HFFc6 (cell line): Measurements from ENCODE around the gene HSPA12A. TPM values are rescaled to one million over a fixed set of nuclear protein-coding genes. Genes with fewer than 3 reads are reported as not detected.

ENCODE experiments used
- DNase-seq: peaks from one replicate; pipeline ENCODE4 v3.0.0-alpha.2; 2018
- H3K27ac Mint-ChIP-seq: 2 replicates; pipeline ENCODE4 v1.8.0; 2020; ENCODE audit warnings: mild to moderate bottlenecking, mixed read lengths
- H3K27me3 Mint-ChIP-seq: 2 replicates; pipeline ENCODE4 v1.8.0; 2021; ENCODE audit warnings: mild to moderate bottlenecking, moderate library complexity, mixed read lengths; ENCODE audit not compliant: insufficient read depth
- H3K36me3 Mint-ChIP-seq: 2 replicates; pipeline ENCODE4 v1.8.0; 2021; ENCODE audit warnings: low read depth, mixed read lengths
- H3K4me1 Mint-ChIP-seq: 2 replicates; pipeline ENCODE4 v1.8.0; 2020; ENCODE audit warnings: low read depth, mixed read lengths
- H3K4me3 Mint-ChIP-seq: 2 replicates; pipeline ENCODE4 v1.8.0; 2020; ENCODE audit warnings: mild to moderate bottlenecking, moderate library complexity, mixed read lengths
- H3K9me3 Mint-ChIP-seq: 2 replicates; pipeline ENCODE4 v1.8.0; 2020; ENCODE audit warnings: mild to moderate bottlenecking, mixed read lengths
- total RNA-seq, 6 experiments: library from RNA; stranded (reverse); fragmentation: NEBNext Ultra II Directional; extraction: Animal tissue kit (Norgen Biotek cat#: 25700); gene quantifications; 2 replicates in 1 of 6; 3 replicates in 5 of 6; pipeline ENCODE4 v1.2.3, GENCODE V29; 2021
- TF ChIP-seq, protein P1 (sequence below): fragments of 200-600 bp; sonication (generic); IDR thresholded peaks from 2 replicates; pipeline ENCODE4 v1.5.0; 2021; ENCODE audit warnings: antibody characterized with exemption, mild to moderate bottlenecking

HSPA12A gene
- total RNA-seq, 6 experiments from 2014 or later = 16.6 to 19.4 (median 17.7) TPM

DNA sequence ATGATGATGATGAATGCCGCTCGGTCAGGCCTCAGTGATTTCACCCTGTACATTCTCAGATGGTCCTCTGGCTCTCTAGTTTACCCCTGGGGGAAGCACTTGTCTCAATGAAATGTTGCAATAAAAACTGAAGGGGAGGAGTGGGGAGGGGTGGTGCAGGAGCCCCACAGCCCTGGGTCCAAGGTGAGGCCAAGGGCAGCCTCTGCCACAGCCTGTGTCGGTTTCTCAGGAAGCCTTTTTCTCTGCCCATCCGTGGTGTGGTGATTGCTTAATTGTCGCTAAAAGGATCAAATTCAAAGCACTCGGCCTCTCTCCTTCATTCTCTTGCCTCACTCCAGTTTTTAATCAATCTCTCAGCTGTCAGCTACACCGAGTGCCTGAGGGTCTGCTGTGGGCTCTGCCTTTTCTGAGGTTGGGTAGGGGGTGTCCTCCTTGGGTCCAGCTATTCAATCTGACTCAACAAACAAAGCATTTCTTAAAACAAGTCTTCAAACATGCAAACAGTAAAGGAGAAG, 39.1 kb upstream of the HSPA12A start:
- Mint-ChIP-seq H3K27ac (no peak overlapping the region), H3K4me1 (peaks cover 30% of the 10 kb centered on the region), H3K4me3 (no peak overlapping the region), H3K9me3 (no peaks in the 10 kb centered on the region), H3K27me3 (peaks cover 1% of the 10 kb centered on the region), H3K36me3 (no peaks in the 10 kb centered on the region)
- TF ChIP-seq, protein P1, sequence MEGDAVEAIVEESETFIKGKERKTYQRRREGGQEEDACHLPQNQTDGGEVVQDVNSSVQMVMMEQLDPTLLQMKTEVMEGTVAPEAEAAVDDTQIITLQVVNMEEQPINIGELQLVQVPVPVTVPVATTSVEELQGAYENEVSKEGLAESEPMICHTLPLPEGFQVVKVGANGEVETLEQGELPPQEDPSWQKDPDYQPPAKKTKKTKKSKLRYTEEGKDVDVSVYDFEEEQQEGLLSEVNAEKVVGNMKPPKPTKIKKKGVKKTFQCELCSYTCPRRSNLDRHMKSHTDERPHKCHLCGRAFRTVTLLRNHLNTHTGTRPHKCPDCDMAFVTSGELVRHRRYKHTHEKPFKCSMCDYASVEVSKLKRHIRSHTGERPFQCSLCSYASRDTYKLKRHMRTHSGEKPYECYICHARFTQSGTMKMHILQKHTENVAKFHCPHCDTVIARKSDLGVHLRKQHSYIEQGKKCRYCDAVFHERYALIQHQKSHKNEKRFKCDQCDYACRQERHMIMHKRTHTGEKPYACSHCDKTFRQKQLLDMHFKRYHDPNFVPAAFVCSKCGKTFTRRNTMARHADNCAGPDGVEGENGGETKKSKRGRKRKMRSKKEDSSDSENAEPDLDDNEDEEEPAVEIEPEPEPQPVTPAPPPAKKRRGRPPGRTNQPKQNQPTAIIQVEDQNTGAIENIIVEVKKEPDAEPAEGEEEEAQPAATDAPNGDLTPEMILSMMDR = no peak
- DNase-seq = no peak

- Mint-ChIP-seq H3K9me3 (no peaks in the 10 kb centered on the region), H3K4me1 (peaks cover 30% of the 10 kb centered on the region), H3K36me3 (no peaks in the 10 kb centered on the region), H3K4me3 (no peak overlapping the region), H3K27me3 (peaks cover 1% of the 10 kb centered on the region), H3K27ac (no peak overlapping the region)
- TF ChIP-seq, protein P1 = no peak
- peak; percentile 16 for DNase-seq
Observed at GRCh38 chr10:116780691-116781205, 38.4 kb upstream of the HSPA12A start.

DNA sequence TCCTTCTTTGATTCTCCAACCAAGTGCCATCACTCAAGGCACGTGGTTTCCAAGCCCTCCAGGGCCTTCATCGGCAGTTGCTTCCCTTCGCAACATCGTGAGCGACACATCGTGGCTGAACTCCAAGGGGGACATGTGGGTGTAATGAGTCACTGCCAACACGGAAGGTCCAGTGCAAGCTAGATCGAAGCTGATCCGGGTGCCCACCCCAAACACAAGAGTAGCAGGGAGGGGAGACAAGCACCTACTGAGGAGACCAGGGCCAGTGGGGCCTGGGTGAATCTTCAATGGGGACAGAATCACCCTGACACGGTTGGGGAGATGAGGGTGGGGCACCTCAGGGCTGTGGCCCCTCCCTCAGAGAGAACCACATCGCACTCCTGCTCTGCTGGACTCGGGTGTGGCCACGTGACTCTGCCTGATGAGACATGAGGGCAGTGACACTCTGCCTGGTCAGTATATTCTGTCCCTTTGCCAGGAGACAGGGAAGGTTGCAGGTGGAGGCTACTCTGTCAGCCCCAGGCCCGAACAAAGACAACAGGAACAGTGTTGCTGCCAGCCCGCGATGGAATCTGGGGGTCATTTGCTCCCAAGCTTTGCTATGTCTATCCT, 36.8 kb upstream of the HSPA12A start:
- no peak overlapping the region for H3K27ac Mint-ChIP-seq
- peaks cover 30% of the 10 kb centered on the region for H3K4me1 Mint-ChIP-seq
- H3K4me3 Mint-ChIP-seq = no peak overlapping the region
- peaks cover 1% of the 10 kb centered on the region for H3K27me3 Mint-ChIP-seq
- TF ChIP-seq, protein P1 = no peak
- peak; percentile 38 for DNase-seq
- H3K9me3 Mint-ChIP-seq = no peaks in the 10 kb centered on the region
- H3K36me3 Mint-ChIP-seq = no peaks in the 10 kb centered on the region

DNA sequence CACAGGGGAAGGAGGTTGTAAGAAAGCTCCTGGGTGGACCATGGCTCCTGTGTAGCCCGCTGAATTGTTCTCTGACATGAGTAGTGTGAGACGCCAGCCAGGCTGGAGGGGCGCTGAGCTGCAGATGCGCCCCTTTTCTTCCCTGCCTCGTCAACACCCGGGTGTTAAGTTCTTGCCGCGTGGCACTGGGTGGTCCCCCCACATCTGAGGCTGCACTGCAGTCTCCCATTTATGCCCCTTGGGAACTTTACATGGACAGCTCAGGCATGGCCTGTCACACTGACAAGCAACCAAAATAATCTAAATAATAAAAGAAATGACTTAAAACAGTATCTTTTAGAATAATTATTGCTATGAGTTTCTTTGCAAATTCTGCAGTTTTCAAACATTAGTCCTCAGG, 34.6 kb upstream of the HSPA12A start:
- Mint-ChIP-seq H3K4me3 (no peak overlapping the region), H3K27ac (no peak overlapping the region), H3K4me1 (peaks cover 23% of the 10 kb centered on the region)

DNA sequence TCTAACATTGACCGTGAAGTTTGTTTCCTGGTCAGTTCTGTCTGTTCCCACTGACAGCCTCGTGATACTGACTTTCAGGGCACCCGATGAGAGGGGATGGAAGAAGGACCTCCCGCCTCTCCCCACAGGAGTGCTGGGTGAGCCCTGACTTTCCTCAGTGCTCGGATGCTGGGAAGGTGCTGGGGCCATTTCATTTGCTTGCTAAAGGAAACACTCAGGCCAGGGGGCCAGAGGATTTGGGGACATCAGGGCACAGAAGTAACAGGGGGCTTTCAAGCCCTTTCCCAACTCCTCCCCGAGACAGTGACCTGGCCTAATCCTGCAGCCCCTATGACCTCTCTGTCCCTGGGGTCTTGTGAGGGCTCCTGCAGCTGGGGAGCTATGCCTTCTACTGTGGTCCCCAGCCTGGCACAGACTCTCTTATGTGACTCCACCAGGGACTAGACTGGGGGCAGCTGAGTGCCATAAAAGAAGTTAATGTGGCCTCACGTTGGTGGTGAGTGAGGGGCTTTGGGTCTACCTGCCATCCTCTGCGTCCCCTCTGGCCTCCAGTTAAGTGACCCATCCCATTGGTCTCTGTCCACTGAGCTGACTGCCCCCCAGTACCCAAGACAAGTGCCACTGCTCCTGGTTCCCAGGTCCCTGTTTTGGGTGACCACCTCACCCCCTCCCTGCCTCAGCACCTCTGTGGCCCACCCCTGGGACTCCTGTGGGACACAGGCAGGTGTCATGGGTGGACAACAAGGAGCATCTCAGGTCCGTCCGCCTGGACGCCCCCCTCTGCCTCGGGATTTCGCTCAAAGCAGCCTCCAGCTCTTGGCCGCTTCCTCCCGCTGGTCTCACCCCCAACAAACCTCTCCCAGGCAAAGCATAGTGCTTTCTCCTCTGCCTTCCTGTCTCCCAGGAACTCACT, 33.4 kb upstream of the HSPA12A start:
- Mint-ChIP-seq H3K4me3 (no peak overlapping the region), H3K4me1 (peaks cover 26% of the 10 kb centered on the region), H3K9me3 (no peaks in the 10 kb centered on the region), H3K27ac (no peak overlapping the region), H3K36me3 (no peaks in the 10 kb centered on the region), H3K27me3 (peaks cover 1% of the 10 kb centered on the region)
- TF ChIP-seq, protein P1 = no peak
- DNase-seq = no peak

More for the DNA sequence above, 34.6 kb upstream of the HSPA12A start:
- no peak for DNase-seq
- peaks cover 1% of the 10 kb centered on the region for H3K27me3 Mint-ChIP-seq
- no peaks in the 10 kb centered on the region for H3K9me3 Mint-ChIP-seq
- no peaks in the 10 kb centered on the region for H3K36me3 Mint-ChIP-seq
- TF ChIP-seq, protein P1 = no peak
